Natural killer cell treated with Interleukin-12 subunit alpha and Interleukin-12 subunit beta and Interleukin-15 and Interleukin-18, amount 100 ng/mL, for 72 hours (primary cell): Measurements from ENCODE around the gene NELL1. TPM values are rescaled to one million over a fixed set of nuclear protein-coding genes. Genes with fewer than 3 reads are reported as not detected.

Experiments used
- ATAC-seq, 2 donors: fragments of 150-1000 bp; cut with Tn5 transposase in 1 of 2; sonication (Bioruptor Pico), chemical (Tn5 transposase) in 1 of 2; 2 replicates each; pipeline ENCODE4 v1.10.0; 2021
- DNase-seq: peaks from one replicate; pipeline ENCODE4 v3.0.0; 2022; ENCODE audit warnings: low spot score
- H3K27ac Mint-ChIP-seq, 2 donors: 1 replicate in 1 of 2; 2 replicates in 1 of 2; pipeline ENCODE4 v1.8.0; 2022; ENCODE audit warnings: mixed read lengths in 2 of 2, mild to moderate bottlenecking in 1 of 2, moderate library complexity in 1 of 2
- H3K27me3 Mint-ChIP-seq, 2 donors: 1 replicate in 1 of 2; 2 replicates in 1 of 2; pipeline ENCODE4 v1.8.0; 2022; ENCODE audit warnings: mixed read lengths in 2 of 2
- H3K36me3 Mint-ChIP-seq: one replicate; pipeline ENCODE4 v1.8.0; 2022; ENCODE audit warnings: mixed read lengths
- H3K4me1 Mint-ChIP-seq, 2 donors: 1 replicate in 1 of 2; 2 replicates in 1 of 2; pipeline ENCODE4 v1.8.0; 2022; ENCODE audit warnings: low read depth in 2 of 2, mixed read lengths in 2 of 2, mild to moderate bottlenecking in 1 of 2
- H3K4me3 Mint-ChIP-seq: one replicate; pipeline ENCODE4 v1.8.0; 2022; ENCODE audit warnings: mixed read lengths
- H3K9me3 Mint-ChIP-seq: 2 replicates; pipeline ENCODE4 v1.8.0; 2022; ENCODE audit warnings: mixed read lengths
- total RNA-seq, 2 donors: library from RNA; stranded (reverse); gene quantifications; one replicate each; pipeline ENCODE4 v1.2.3, GENCODE V29; 2022

NELL1 gene
- total RNA-seq, 2 donors from 2014 or later = not detected

- no peaks in the 10 kb centered on the region for H3K4me1 Mint-ChIP-seq
- H3K4me3 Mint-ChIP-seq = no peak overlapping the region
Observed at GRCh38 chr11:20762116-20762844, 92.9 kb downstream of the NELL1 start.

GRCh38 chr11:20762980-20763379 lies 93.6 kb downstream of the NELL1 start:
- no peak overlapping the region for H3K4me3 Mint-ChIP-seq
- no peak for ATAC-seq
- H3K9me3 Mint-ChIP-seq = peaks cover 11% of the 10 kb centered on the region
- no peaks in the 10 kb centered on the region for H3K4me1 Mint-ChIP-seq
- DNase-seq = no peak
- H3K27ac Mint-ChIP-seq = no peak overlapping the region
- H3K27me3 Mint-ChIP-seq = no peaks in the 10 kb centered on the region
- no peaks in the 10 kb centered on the region for H3K36me3 Mint-ChIP-seq

More at GRCh38 chr11:20762116-20762844, 92.9 kb downstream of the NELL1 start:
- ATAC-seq (no peak), DNase-seq (no peak)
- no peak overlapping the region for H3K27ac Mint-ChIP-seq
- no peaks in the 10 kb centered on the region for H3K36me3 Mint-ChIP-seq
- H3K27me3 Mint-ChIP-seq = no peaks in the 10 kb centered on the region
- peaks cover 16% of the 10 kb centered on the region for H3K9me3 Mint-ChIP-seq

- H3K27ac Mint-ChIP-seq = no peak overlapping the region
- no peaks in the 10 kb centered on the region for H3K4me1 Mint-ChIP-seq
- DNase-seq (no peak), ATAC-seq (no peak)
- no peaks in the 10 kb centered on the region for H3K27me3 Mint-ChIP-seq
- peaks cover 6% of the 10 kb centered on the region for H3K9me3 Mint-ChIP-seq
- no peak overlapping the region for H3K4me3 Mint-ChIP-seq
- no peaks in the 10 kb centered on the region for H3K36me3 Mint-ChIP-seq
Observed at GRCh38 chr11:20770414-20770946, 101.1 kb downstream of the NELL1 start.

- no peaks in the 10 kb centered on the region for H3K4me1 Mint-ChIP-seq
- H3K4me3 Mint-ChIP-seq = no peak overlapping the region
- H3K27ac Mint-ChIP-seq = no peak overlapping the region
- peaks cover 5% of the 10 kb centered on the region for H3K9me3 Mint-ChIP-seq
- ATAC-seq (no peak), DNase-seq (no peak)
- H3K27me3 Mint-ChIP-seq = no peaks in the 10 kb centered on the region
- no peaks in the 10 kb centered on the region for H3K36me3 Mint-ChIP-seq
Observed at GRCh38 chr11:20771026-20771425, 101.6 kb downstream of the NELL1 start.

GRCh38 chr11:20771681-20772080 lies 102.3 kb downstream of the NELL1 start:
- Mint-ChIP-seq H3K36me3 (no peaks in the 10 kb centered on the region), H3K27ac (no peak overlapping the region), H3K4me1 (no peaks in the 10 kb centered on the region), H3K9me3 (peaks cover 5% of the 10 kb centered on the region), H3K4me3 (no peak overlapping the region), H3K27me3 (no peaks in the 10 kb centered on the region)
- no peak for DNase-seq
- ATAC-seq = no peak

- H3K9me3 Mint-ChIP-seq = no peaks in the 10 kb centered on the region
- H3K36me3 Mint-ChIP-seq = no peaks in the 10 kb centered on the region
- no peak overlapping the region for H3K27ac Mint-ChIP-seq
- H3K4me1 Mint-ChIP-seq = no peaks in the 10 kb centered on the region
- no peaks in the 10 kb centered on the region for H3K27me3 Mint-ChIP-seq
- H3K4me3 Mint-ChIP-seq = no peak overlapping the region
- DNase-seq (no peak), ATAC-seq (no peak)
Observed at GRCh38 chr11:20775331-20775730, 105.9 kb downstream of the NELL1 start.

GRCh38 chr11:20782775-20783174 lies 113.4 kb downstream of the NELL1 start:
- H3K9me3 Mint-ChIP-seq = peaks cover 12% of the 10 kb centered on the region
- ATAC-seq (no peak), DNase-seq (no peak)
- no peak overlapping the region for H3K4me3 Mint-ChIP-seq
- H3K27me3 Mint-ChIP-seq = no peaks in the 10 kb centered on the region
- no peaks in the 10 kb centered on the region for H3K4me1 Mint-ChIP-seq
- H3K36me3 Mint-ChIP-seq = peaks cover 4% of the 10 kb centered on the region
- no peak overlapping the region for H3K27ac Mint-ChIP-seq

- H3K9me3 Mint-ChIP-seq = peaks cover 12% of the 10 kb centered on the region
- H3K36me3 Mint-ChIP-seq = peaks cover 4% of the 10 kb centered on the region
- H3K4me1 Mint-ChIP-seq = no peaks in the 10 kb centered on the region
- no peak overlapping the region for H3K4me3 Mint-ChIP-seq
- H3K27me3 Mint-ChIP-seq = no peaks in the 10 kb centered on the region
- DNase-seq (no peak), ATAC-seq (no peak)
- no peak overlapping the region for H3K27ac Mint-ChIP-seq
Observed at GRCh38 chr11:20783220-20783619, 113.8 kb downstream of the NELL1 start.

GRCh38 chr11:20790622-20791021 lies 121.2 kb downstream of the NELL1 start:
- H3K36me3 Mint-ChIP-seq = no peaks in the 10 kb centered on the region
- no peak overlapping the region for H3K4me3 Mint-ChIP-seq
- peaks cover 8% of the 10 kb centered on the region for H3K9me3 Mint-ChIP-seq
- DNase-seq (no peak), ATAC-seq (no peak)
- H3K27ac Mint-ChIP-seq = no peak overlapping the region
- H3K27me3 Mint-ChIP-seq = no peaks in the 10 kb centered on the region
- H3K4me1 Mint-ChIP-seq = no peaks in the 10 kb centered on the region

GRCh38 chr11:20795005-20795404 lies 125.6 kb downstream of the NELL1 start:
- Mint-ChIP-seq H3K36me3 (peaks cover 4% of the 10 kb centered on the region), H3K27ac (no peak overlapping the region), H3K4me3 (no peak overlapping the region), H3K9me3 (peaks cover 21% of the 10 kb centered on the region), H3K4me1 (no peaks in the 10 kb centered on the region), H3K27me3 (no peaks in the 10 kb centered on the region)
- DNase-seq (no peak), ATAC-seq (no peak)

GRCh38 chr11:20808328-20808727 lies 138.9 kb downstream of the NELL1 start:
- Mint-ChIP-seq H3K9me3 (peaks cover 21% of the 10 kb centered on the region), H3K27me3 (no peaks in the 10 kb centered on the region), H3K36me3 (no peaks in the 10 kb centered on the region), H3K4me1 (no peaks in the 10 kb centered on the region), H3K4me3 (no peak overlapping the region), H3K27ac (no peak overlapping the region)
- ATAC-seq (no peak), DNase-seq (no peak)

GRCh38 chr11:20821046-20821445 lies 151.7 kb downstream of the NELL1 start:
- H3K36me3 Mint-ChIP-seq = peaks cover 14% of the 10 kb centered on the region
- no peak overlapping the region for H3K27ac Mint-ChIP-seq
- peaks cover 26% of the 10 kb centered on the region for H3K9me3 Mint-ChIP-seq
- H3K4me1 Mint-ChIP-seq = no peaks in the 10 kb centered on the region
- ATAC-seq (no peak), DNase-seq (no peak)
- no peak overlapping the region for H3K4me3 Mint-ChIP-seq
- no peaks in the 10 kb centered on the region for H3K27me3 Mint-ChIP-seq

- no peak overlapping the region for H3K4me3 Mint-ChIP-seq
- no peaks in the 10 kb centered on the region for H3K4me1 Mint-ChIP-seq
- H3K36me3 Mint-ChIP-seq = peaks cover 14% of the 10 kb centered on the region
- DNase-seq (no peak), ATAC-seq (no peak)
- H3K27ac Mint-ChIP-seq = no peak overlapping the region
- peaks cover 23% of the 10 kb centered on the region for H3K9me3 Mint-ChIP-seq
- H3K27me3 Mint-ChIP-seq = no peaks in the 10 kb centered on the region
Observed at GRCh38 chr11:20821470-20821869, 152.1 kb downstream of the NELL1 start.

- ATAC-seq = no peak
- peaks cover 7% of the 10 kb centered on the region for H3K36me3 Mint-ChIP-seq
- H3K9me3 Mint-ChIP-seq = peaks cover 9% of the 10 kb centered on the region
Observed at GRCh38 chr11:20824773-20825172, 155.4 kb downstream of the NELL1 start.

GRCh38 chr11:20835561-20835960 lies 166.2 kb downstream of the NELL1 start:
- H3K27me3 Mint-ChIP-seq = no peaks in the 10 kb centered on the region
- peaks cover 3% of the 10 kb centered on the region for H3K9me3 Mint-ChIP-seq
- H3K4me3 Mint-ChIP-seq = no peak overlapping the region
- DNase-seq (no peak), ATAC-seq (no peak)
- no peaks in the 10 kb centered on the region for H3K36me3 Mint-ChIP-seq
- H3K27ac Mint-ChIP-seq = no peak overlapping the region
- no peaks in the 10 kb centered on the region for H3K4me1 Mint-ChIP-seq

More at GRCh38 chr11:20824773-20825172, 155.4 kb downstream of the NELL1 start:
- H3K4me3 Mint-ChIP-seq = no peak overlapping the region
- H3K27me3 Mint-ChIP-seq = no peaks in the 10 kb centered on the region
- no peaks in the 10 kb centered on the region for H3K4me1 Mint-ChIP-seq
- DNase-seq = no peak
- H3K27ac Mint-ChIP-seq = no peak overlapping the region
